Ovary (tissue), 9 donors: ENCODE data around the gene GPR107. TPM values are rescaled to one million over a fixed set of nuclear protein-coding genes. Genes with fewer than 3 reads are reported as not detected.

ENCODE experiments used
- DNase-seq, 5 donors: peaks; one replicate each; pipeline ENCODE4 v3.0.0-alpha.2; 2019 to 2020
- H3K27ac ChIP-seq, 2 donors: fragments of 200-600 bp; one replicate each; pipeline versions ENCODE4 v1.5.1 to v1.8.0; 2019 to 2022
- H3K27me3 ChIP-seq: fragments of 200-600 bp; one replicate; pipeline ENCODE4 v1.8.0; 2022
- H3K36me3 ChIP-seq: fragments of 200-600 bp; sonication (generic); one replicate; pipeline ENCODE4 v1.5.1; 2019
- H3K4me1 ChIP-seq: one replicate; pipeline ENCODE4 v1.8.1; 2013; ENCODE audit warnings: mild to moderate bottlenecking, moderate library complexity; ENCODE audit not compliant: insufficient read depth
- H3K4me3 ChIP-seq: fragments of 200-600 bp; sonication (generic); one replicate; pipeline ENCODE4 v1.5.1; 2017
- H3K9me3 ChIP-seq, 2 donors: fragments of 200-600 bp in 1 of 2; sonication (generic) in 1 of 2; one replicate each; pipeline versions ENCODE4 v1.5.1 to v1.8.1; 2013 to 2019; ENCODE audit warnings: mild to moderate bottlenecking in 1 of 2, moderate library complexity in 1 of 2
- EP300 ChIP-seq: sonication (generic); formaldehyde crosslinking; IDR thresholded peaks from one replicate; pipeline ENCODE4 v1.6.1; 2017; ENCODE audit warnings: antibody characterized with exemption
- POLR2A ChIP-seq: fragments of 450-650 bp; IDR thresholded peaks from one replicate; pipeline ENCODE4 v1.6.1; 2017; ENCODE audit warnings: antibody characterized with exemption, mild to moderate bottlenecking, moderate library complexity
- WGBS, 3 donors: extraction: QIAGEN DNeasy Blood & Tissue Kit in 1 of 3; methylation state at CpG; one replicate each; pipeline versions ENCODE4 v1.1.5 to v1.1.7; 2013 to 2017; 5-methylcytosine and 5-hydroxymethylcytosine counted together
- intact Hi-C, 4 donors: fragments of 100-400 bp; cut with DNase I; formaldehyde crosslinking; loops; one replicate each; pipeline versions ENCODE4 v1.11.0 to v1.15.1; 2022 to 2023
- polyA plus RNA-seq, 2 donors: library from polyadenylated mRNA; stranded (reverse); fragments of 200-250 nt in 1 of 2; fragments of 350-450 nt in 1 of 2; fragmentation: Illumina TruSeq in 1 of 2; extraction: RNeasy Lipid Tissue Mini Kit (QIAGEN cat#74804) in 1 of 2; gene quantifications; one replicate each; pipeline ENCODE4 v1.2.3, GENCODE V29; 2013 to 2014
- total RNA-seq, 7 donors: library from RNA; depleted of rRNA in 2 of 7; stranded (reverse); fragments of >200 nt in 2 of 7; fragmentation: NEBNext Ultra II Directional in 3 of 7; extraction: Animal tissue kit (Norgen Biotek cat#: 25700) in 3 of 7; gene quantifications; one replicate each; pipeline versions ENCODE4 v1.1.0 to v1.2.4, GENCODE V29; 2016 to 2023
- TF ChIP-seq, protein P1 (sequence below), 3 donors: fragments of 450-650 bp in 2 of 3; fragments of 200-600 bp in 1 of 3; IDR thresholded peaks; one replicate each; pipeline versions ENCODE4 v1.5.1 to v1.8.0; 2016 to 2022; ENCODE audit warnings: antibody characterized with exemption in 3 of 3, mild to moderate bottlenecking in 1 of 3
- donor health status: DM: no; HTN: no; CAD: no; lungs with moderate emphysema.
- donor health status: DM: no; HTN: no; CAD: no.
- donor health status: Bipolar disorder and iron deficiency.
- donor health status: DM: yes; HTN: yes; CAD: no.
- donor health status: DM: no; HTN: no; CAD: no.
- donor health status: DM: yes; HTN: yes; CAD: no.

Gene GPR107
- total and polyA plus RNA-seq, 9 donors, result 11.6 to 44.0 (median 28.3) TPM

DNA sequence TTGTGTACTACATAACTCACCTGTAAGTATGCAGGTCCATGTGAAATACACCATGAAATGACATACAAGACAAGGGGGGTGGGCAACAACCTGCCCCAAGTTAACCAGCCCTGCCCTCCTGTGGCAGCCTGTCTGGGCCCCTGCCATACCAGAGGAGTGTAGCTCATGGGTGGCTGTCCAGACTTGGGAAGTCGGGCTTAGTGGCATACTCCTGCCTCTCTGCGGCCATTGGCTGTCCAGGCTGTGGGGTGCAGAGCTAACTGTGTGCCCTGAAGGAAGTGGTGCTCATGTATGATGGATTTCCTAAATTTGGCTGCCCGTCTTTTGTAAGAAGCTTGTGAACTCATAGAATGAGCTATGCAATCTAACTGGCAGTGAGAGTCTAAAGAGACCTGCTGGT is 47.0 kb downstream of the GPR107 start:
- Histone ChIP-seq H3K27ac (no peak overlapping the region), H3K9me3 (no peaks in the 10 kb centered on the region), H3K4me1 (no peaks in the 10 kb centered on the region), H3K36me3 (no peaks in the 10 kb centered on the region), H3K4me3 (no peak overlapping the region), H3K27me3 (no peaks in the 10 kb centered on the region)
- WGBS, 3 donors, result 89 to 98% (median 94%) methylated on average over 3 of the region's 3 CpGs
- TF ChIP-seq, protein P1, sequence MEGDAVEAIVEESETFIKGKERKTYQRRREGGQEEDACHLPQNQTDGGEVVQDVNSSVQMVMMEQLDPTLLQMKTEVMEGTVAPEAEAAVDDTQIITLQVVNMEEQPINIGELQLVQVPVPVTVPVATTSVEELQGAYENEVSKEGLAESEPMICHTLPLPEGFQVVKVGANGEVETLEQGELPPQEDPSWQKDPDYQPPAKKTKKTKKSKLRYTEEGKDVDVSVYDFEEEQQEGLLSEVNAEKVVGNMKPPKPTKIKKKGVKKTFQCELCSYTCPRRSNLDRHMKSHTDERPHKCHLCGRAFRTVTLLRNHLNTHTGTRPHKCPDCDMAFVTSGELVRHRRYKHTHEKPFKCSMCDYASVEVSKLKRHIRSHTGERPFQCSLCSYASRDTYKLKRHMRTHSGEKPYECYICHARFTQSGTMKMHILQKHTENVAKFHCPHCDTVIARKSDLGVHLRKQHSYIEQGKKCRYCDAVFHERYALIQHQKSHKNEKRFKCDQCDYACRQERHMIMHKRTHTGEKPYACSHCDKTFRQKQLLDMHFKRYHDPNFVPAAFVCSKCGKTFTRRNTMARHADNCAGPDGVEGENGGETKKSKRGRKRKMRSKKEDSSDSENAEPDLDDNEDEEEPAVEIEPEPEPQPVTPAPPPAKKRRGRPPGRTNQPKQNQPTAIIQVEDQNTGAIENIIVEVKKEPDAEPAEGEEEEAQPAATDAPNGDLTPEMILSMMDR (IDR thresholded peaks at IDR 0.05), result no peak
- TF ChIP-seq POLR2A, result no peak
- TF ChIP-seq EP300, result no peak
- no peak for DNase-seq
- intact Hi-C loops, result loop anchor here in 2 of 4 donors (10.0 kb wide), 3 partner anchors 234 to 584 kb away; no protein-coding TSS in a partner anchor

DNA sequence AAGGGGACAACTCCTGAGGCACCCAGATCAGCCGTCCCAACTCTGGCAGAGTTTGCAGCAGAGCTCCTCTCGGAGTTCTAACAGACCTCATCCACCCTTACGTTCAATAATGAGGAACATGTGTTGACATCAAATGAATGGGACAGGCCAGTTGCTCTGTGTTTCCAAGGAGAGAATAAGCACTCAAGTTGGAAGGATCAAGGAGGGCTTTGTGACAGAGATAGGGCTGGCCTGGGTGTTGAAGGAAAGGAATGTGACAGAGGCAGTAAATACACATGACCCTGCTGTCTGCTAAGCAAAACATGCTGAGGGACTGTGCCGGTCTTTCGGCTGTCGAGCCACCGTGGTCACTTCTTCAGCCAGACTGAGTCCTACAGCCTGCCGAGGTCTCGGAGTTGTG is 48.2 kb downstream of the GPR107 start:
- H3K4me1 ChIP-seq, result no peaks in the 10 kb centered on the region
- no peak for DNase-seq
- H3K27me3 ChIP-seq, result no peaks in the 10 kb centered on the region
- no peak overlapping the region for H3K27ac ChIP-seq
- intact Hi-C loops, result loop anchor here in 2 of 4 donors (10.0 kb wide), 3 partner anchors 233 to 583 kb away; no protein-coding TSS in a partner anchor
- H3K36me3 ChIP-seq, result no peaks in the 10 kb centered on the region
- TF ChIP-seq EP300 (no peak), POLR2A (no peak)
- TF ChIP-seq, protein P1 (IDR thresholded peaks at IDR 0.05), result no peak
- no peak overlapping the region for H3K4me3 ChIP-seq
- no peaks in the 10 kb centered on the region for H3K9me3 ChIP-seq
- WGBS, 3 donors, result 86 to 91% (median 90%) methylated on average over 9 of the region's 9 CpGs

DNA sequence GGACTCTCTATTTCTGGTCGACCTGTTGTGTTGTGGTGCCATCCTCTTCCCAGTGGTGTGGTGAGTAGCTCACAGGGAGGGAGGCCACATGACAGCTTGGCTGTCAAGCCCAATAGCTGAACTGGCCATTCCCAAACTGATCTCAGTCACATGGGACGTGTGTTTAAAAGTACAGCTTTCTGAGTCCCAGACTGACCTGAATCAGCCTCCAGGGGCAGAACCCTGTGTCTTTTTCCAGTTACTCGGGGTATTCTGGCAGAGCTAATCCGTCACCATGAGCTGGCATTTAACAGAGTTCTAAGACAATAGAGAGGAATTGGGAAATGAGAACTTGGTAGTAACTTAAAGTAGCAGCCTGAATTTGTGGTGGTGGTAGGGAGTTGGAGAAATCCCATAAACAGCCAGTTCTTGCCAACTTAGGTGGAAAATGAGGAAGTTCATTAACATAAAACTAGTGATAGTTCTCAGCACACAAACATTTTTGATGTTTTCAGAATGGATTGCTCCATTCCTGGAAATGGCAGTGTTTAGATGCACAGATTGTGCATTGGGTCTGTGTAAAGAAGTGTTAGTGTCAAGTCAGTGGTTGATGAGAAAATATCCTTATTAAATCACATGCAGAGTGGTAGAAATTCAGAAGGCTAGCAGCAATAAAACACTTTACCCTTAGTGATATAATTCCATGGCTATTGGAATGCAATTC is 50.9 kb downstream of the GPR107 start:
- TF ChIP-seq, protein P1 (IDR thresholded peaks at IDR 0.05), result no peak
- TF ChIP-seq EP300 (no peak), POLR2A (no peak)
- Histone ChIP-seq H3K27ac (no peak overlapping the region), H3K4me3 (no peak overlapping the region), H3K9me3 (no peaks in the 10 kb centered on the region), H3K4me1 (no peaks in the 10 kb centered on the region), H3K27me3 (no peaks in the 10 kb centered on the region), H3K36me3 (no peaks in the 10 kb centered on the region)
- WGBS, 3 donors, result 87 to 92% (median 87%) methylated on average over 4 of the region's 4 CpGs
- no peak for DNase-seq
- intact Hi-C loops, result loop anchor here in 3 of 4 donors (5.0 to 10.0 kb wide), 4 partner anchors 133 to 580 kb away; no protein-coding TSS in a partner anchor

DNA sequence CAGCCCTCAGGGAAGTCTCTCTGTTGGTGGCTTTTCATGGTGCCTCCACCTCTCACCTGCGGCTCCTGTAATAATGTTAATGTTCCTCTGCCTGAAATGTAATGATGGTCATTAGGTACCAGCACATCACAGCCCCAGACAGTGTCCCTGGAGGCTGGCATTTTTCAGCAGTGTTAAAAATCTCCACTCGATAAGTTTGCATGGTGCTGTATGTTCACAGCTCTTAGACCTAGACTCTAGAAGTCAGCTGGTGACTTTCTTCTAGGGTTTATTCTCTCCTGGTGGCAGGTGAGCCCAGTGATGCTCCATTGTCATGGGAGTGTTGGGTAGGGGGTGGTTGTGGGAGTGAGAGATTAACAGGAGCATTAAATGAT is 53.1 kb downstream of the GPR107 start:
- intact Hi-C loops, result loop anchor here (2.0 to 10.0 kb wide), 6 partner anchors 128 to 578 kb away; no protein-coding TSS in a partner anchor
- no peak for TF ChIP-seq EP300
- TF ChIP-seq, protein P1 (IDR thresholded peaks at IDR 0.05), result no peak
- no peak for TF ChIP-seq POLR2A

More for the DNA sequence above, 53.1 kb downstream of the GPR107 start:
- Histone ChIP-seq H3K4me3 (no peak overlapping the region), H3K27ac (no peak overlapping the region), H3K27me3 (no peaks in the 10 kb centered on the region), H3K4me1 (peaks cover 4% of the 10 kb centered on the region), H3K9me3 (no peaks in the 10 kb centered on the region), H3K36me3 (no peaks in the 10 kb centered on the region)
- DNase-seq, result no peak
- 92 to 100% (median 98%) methylated on average over 2 of the region's 2 CpGs for WGBS, 3 donors
